Right lobe of liver (tissue), 4 donors: ENCODE measurements around the gene CRB3.
"Not testable (repeated sequence)": the region's sequence is repeated elsewhere in the genome, so short reads cannot be mapped to it uniquely, and the experiment has no call there.

Experiments used
- POLR2A ChIP-seq: fragments of 450-650 bp; IDR thresholded peaks from one replicate; pipeline ENCODE4 v1.6.1; 2017; ENCODE audit warnings: antibody characterized with exemption, mild to moderate bottlenecking
- TF ChIP-seq, protein P1 (sequence below), 4 donors: fragments of 200-600 bp in 3 of 4; fragments of 450-650 bp in 1 of 4; IDR thresholded peaks; one replicate each; pipeline versions ENCODE4 v1.5.1 to v1.8.0; 2016 to 2022; ENCODE audit warnings: antibody characterized with exemption in 4 of 4, mild to moderate bottlenecking in 2 of 4
- donor health status: DM: no; HTN: no; CAD: no.
- donor health status: DM: no; HTN: no; CAD: no.
- donor health status: DM: no; HTN: yes; CAD: no.

DNA sequence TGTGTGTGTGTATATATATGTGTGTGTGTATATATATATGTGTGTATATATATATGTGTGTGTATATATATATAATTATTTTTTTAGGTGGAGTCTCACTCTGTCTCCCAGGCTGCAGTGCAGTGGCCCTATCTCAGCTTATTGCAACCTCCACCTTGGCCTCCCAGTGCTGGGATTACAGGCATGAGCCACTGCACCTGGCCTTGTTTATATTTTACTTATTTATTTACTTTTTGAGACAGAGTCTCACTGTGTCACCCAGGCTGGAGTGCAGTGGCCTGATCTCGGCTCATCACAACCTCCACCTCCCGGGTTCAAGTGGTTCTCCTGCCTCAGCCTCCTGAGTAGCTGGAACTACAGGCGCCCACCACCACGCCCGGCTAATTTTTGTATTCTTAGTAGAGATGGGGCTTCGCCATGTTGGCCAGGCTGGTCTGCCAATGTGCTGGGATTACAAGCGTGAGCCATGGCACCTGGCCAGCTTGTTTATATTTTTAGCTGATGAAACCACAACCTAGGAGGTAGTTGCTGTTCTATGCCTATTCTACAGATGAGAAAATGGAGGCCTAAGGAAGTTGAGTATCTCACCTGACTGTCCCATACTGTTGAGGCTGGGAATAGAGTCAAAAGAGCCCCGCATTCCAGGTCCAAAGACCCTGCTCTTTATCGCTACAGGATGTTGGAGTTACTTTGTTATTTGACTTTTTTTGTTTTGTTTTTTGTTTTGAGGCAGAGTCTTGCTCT is 44.1 kb downstream of the CRB3 start:
- TF ChIP-seq POLR2A, result not testable (repeated sequence)
- TF ChIP-seq, protein P1, sequence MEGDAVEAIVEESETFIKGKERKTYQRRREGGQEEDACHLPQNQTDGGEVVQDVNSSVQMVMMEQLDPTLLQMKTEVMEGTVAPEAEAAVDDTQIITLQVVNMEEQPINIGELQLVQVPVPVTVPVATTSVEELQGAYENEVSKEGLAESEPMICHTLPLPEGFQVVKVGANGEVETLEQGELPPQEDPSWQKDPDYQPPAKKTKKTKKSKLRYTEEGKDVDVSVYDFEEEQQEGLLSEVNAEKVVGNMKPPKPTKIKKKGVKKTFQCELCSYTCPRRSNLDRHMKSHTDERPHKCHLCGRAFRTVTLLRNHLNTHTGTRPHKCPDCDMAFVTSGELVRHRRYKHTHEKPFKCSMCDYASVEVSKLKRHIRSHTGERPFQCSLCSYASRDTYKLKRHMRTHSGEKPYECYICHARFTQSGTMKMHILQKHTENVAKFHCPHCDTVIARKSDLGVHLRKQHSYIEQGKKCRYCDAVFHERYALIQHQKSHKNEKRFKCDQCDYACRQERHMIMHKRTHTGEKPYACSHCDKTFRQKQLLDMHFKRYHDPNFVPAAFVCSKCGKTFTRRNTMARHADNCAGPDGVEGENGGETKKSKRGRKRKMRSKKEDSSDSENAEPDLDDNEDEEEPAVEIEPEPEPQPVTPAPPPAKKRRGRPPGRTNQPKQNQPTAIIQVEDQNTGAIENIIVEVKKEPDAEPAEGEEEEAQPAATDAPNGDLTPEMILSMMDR (IDR thresholded peaks at IDR 0.05), result not testable (repeated sequence)
